ENCODE results near the gene CRYGN. TPM values are rescaled to one million over a fixed set of nuclear protein-coding genes. Genes with fewer than 3 reads are reported as not detected.

The CRYGN gene
- total and polyA plus RNA-seq, 4 donors: under 0.01 to 0.02 TPM; not detected in 2

- H3K27ac ChIP-seq (ENCODE audit: low read depth in 1 of 2, low read length in 2 of 2): no peak overlapping the region
- no peak for TF ChIP-seq ZBTB33 (IDR thresholded peaks at IDR 0.05)
- no peak for TF ChIP-seq RXRA (IDR thresholded peaks at IDR 0.05)
- no peak for TF ChIP-seq FOXA2 (IDR thresholded peaks at IDR 0.05)
- TF ChIP-seq NR2F2 (IDR thresholded peaks at IDR 0.05): no peak
- no peak for TF ChIP-seq EGR1 (IDR thresholded peaks at IDR 0.05; ENCODE audit: low read depth in 2 of 2)
- TF ChIP-seq YY1 (IDR thresholded peaks at IDR 0.05): no peak
- no peak for TF ChIP-seq JUND (IDR thresholded peaks at IDR 0.05)
- no peak for TF ChIP-seq CTCF (IDR thresholded peaks at IDR 0.05; ENCODE audit: low read depth, low read length, missing input control)
- TF ChIP-seq HNF4G (IDR thresholded peaks at IDR 0.05): no peak
- TF ChIP-seq REST (IDR thresholded peaks at IDR 0.05): no peak
- TF ChIP-seq SP1 (IDR thresholded peaks at IDR 0.05): no peak
- TF ChIP-seq GABPA (IDR thresholded peaks at IDR 0.05 in 1 of 2, conservative IDR thresholded peaks at IDR 0.05 in 1 of 2): no peak
- no peak for TF ChIP-seq FOXA1 (IDR thresholded peaks at IDR 0.05)
- no peak for TF ChIP-seq RAD21 (IDR thresholded peaks at IDR 0.05)
- WGBS: 83% methylated on average over 5 of the region's 5 CpGs
- H3K9me3 ChIP-seq (ENCODE audit: control insufficient read depth in 4 of 4, low read length in 3 of 4): peaks cover 0 to 6% (median 0%) of the 10 kb centered on the region in 4 donors
- DNase-seq (ENCODE audit: low spot score): no peak
- no peak overlapping the region for H3K4me3 ChIP-seq (ENCODE audit: low read depth in 1 of 3, low read length in 3 of 3)
- H3K9ac ChIP-seq (ENCODE audit: low read depth in 1 of 2, low read length in 2 of 2): no peak overlapping the region
- no peaks in the 10 kb centered on the region for H3K27me3 ChIP-seq (ENCODE audit: control insufficient read depth in 4 of 4, insufficient read depth in 4 of 4, low read length in 3 of 4)
- peaks cover 0 to 4% (median 2%) of the 10 kb centered on the region in 4 donors for H3K4me1 ChIP-seq (ENCODE audit: control insufficient read depth in 4 of 4, insufficient read depth in 4 of 4, low read length in 3 of 4)
- no peaks in the 10 kb centered on the region for H3K36me3 ChIP-seq (ENCODE audit: control insufficient read depth in 4 of 4, insufficient read depth in 3 of 4, low read depth in 1 of 4, low read length in 3 of 4)
Observed at GRCh38 chr7:151420144-151420543, 19.8 kb downstream of the CRYGN start.

- DNase-seq (ENCODE audit: low spot score): no peak
- no peak overlapping the region for H3K27ac ChIP-seq (ENCODE audit: low read depth in 1 of 2, low read length in 2 of 2)
- no peak overlapping the region for H3K4me3 ChIP-seq (ENCODE audit: low read depth in 1 of 3, low read length in 3 of 3)
- H3K27me3 ChIP-seq (ENCODE audit: control insufficient read depth in 4 of 4, insufficient read depth in 4 of 4, low read length in 3 of 4): no peaks in the 10 kb centered on the region
- H3K9ac ChIP-seq (ENCODE audit: low read depth in 1 of 2, low read length in 2 of 2): no peak overlapping the region
- H3K36me3 ChIP-seq (ENCODE audit: control insufficient read depth in 4 of 4, insufficient read depth in 3 of 4, low read depth in 1 of 4, low read length in 3 of 4): no peaks in the 10 kb centered on the region
- TF ChIP-seq SP1 (IDR thresholded peaks at IDR 0.05) (no peak), RXRA (IDR thresholded peaks at IDR 0.05) (peak in 1 of 2 donors; percentile 5), MAX (IDR thresholded peaks at IDR 0.05) (no peak), JUND (IDR thresholded peaks at IDR 0.05) (no peak), YY1 (IDR thresholded peaks at IDR 0.05) (no peak), EGR1 (IDR thresholded peaks at IDR 0.05; ENCODE audit: low read depth in 2 of 2) (no peak)
- peaks cover 0 to 6% (median 0%) of the 10 kb centered on the region in 4 donors for H3K9me3 ChIP-seq (ENCODE audit: control insufficient read depth in 4 of 4, low read length in 3 of 4)
- 72% methylated on average over 11 of the region's 11 CpGs for WGBS
- peaks cover 0 to 4% (median 2%) of the 10 kb centered on the region in 4 donors for H3K4me1 ChIP-seq (ENCODE audit: control insufficient read depth in 4 of 4, insufficient read depth in 4 of 4, low read length in 3 of 4)
Observed at GRCh38 chr7:151416941-151417315, 23.0 kb downstream of the CRYGN start.

All from liver (tissue), 9 donors.